ENCODE results near the gene CDH5.

- TF ChIP-seq TAF1 (IDR thresholded peaks at IDR 0.05; ENCODE audit: borderline replicate concordance, low read depth, low read length) (no peak), POLR2AphosphoS5 (IDR thresholded peaks at IDR 0.05; ENCODE audit: low read depth, low read length) (no peak), POLR2A (IDR thresholded peaks at IDR 0.05; ENCODE audit: low read depth, low read length) (no peak)
Measured at GRCh38 chr16:66443269-66443652, 76.8 kb downstream of the CDH5 start.
